ENCODE results near the gene OSM. TPM values are rescaled to one million over a fixed set of nuclear protein-coding genes. Genes with fewer than 3 reads are reported as not detected.

OSM gene
- total RNA-seq, 3 donors from 2014 or later = 0.41 to 1.0 TPM; not detected in 1

- H3K4me1 ChIP-seq (ENCODE audit: low read depth) = peaks cover 6% of the 10 kb centered on the region
- H3K36me3 ChIP-seq (ENCODE audit: low read depth) = no peaks in the 10 kb centered on the region
- ATAC-seq (no peak), DNase-seq (peak in 1 of 3 donors; percentile 3)
- H3K9me3 ChIP-seq = no peaks in the 10 kb centered on the region
- no peak overlapping the region for H3K4me3 ChIP-seq
- intact Hi-C loops (cut with DNase I, micrococcal nuclease) = loop anchor here in 1 of 2 donors (5.0 kb wide), 1 partner anchor 117 kb away; no protein-coding TSS in a partner anchor
- TF ChIP-seq CTCF (IDR thresholded peaks at IDR 0.05) = no peak
These were observed 1.4 kb downstream of the OSM start for GRCh38 chr22:30265131-30265720.

- no peaks in the 10 kb centered on the region for H3K9me3 ChIP-seq
- DNase-seq (no peak), ATAC-seq (no peak)
- intact Hi-C loops (cut with DNase I, micrococcal nuclease) = no loop called here
- TF ChIP-seq CTCF (IDR thresholded peaks at IDR 0.05) = no peak
- H3K36me3 ChIP-seq (ENCODE audit: low read depth) = no peaks in the 10 kb centered on the region
- peaks cover 6% of the 10 kb centered on the region for H3K4me1 ChIP-seq (ENCODE audit: low read depth)
- no peak overlapping the region for H3K4me3 ChIP-seq
These were observed 2.8 kb downstream of the OSM start for GRCh38 chr22:30263883-30264282.

- Histone ChIP-seq H3K4me1 (ENCODE audit: low read depth) (peaks cover 6% of the 10 kb centered on the region), H3K36me3 (ENCODE audit: low read depth) (no peaks in the 10 kb centered on the region), H3K4me3 (no peak overlapping the region), H3K9me3 (no peaks in the 10 kb centered on the region)
- peak; percentile 94 for TF ChIP-seq CTCF (IDR thresholded peaks at IDR 0.05)
- ATAC-seq (peak; percentile 25), DNase-seq (peak; percentile 74 to 87 (median 79))
- intact Hi-C loops (cut with DNase I, micrococcal nuclease) = no loop called here
These were observed 3.5 kb downstream of the OSM start for GRCh38 chr22:30262917-30263741.

GRCh38 chr22:30262112-30262511, 4.5 kb downstream of the OSM start:
- TF ChIP-seq CTCF (IDR thresholded peaks at IDR 0.05) = no peak
- Histone ChIP-seq H3K4me1 (ENCODE audit: low read depth) (peaks cover 6% of the 10 kb centered on the region), H3K36me3 (ENCODE audit: low read depth) (no peaks in the 10 kb centered on the region), H3K9me3 (no peaks in the 10 kb centered on the region), H3K4me3 (no peak overlapping the region)
- no peak for DNase-seq
- ATAC-seq = no peak
- intact Hi-C loops (cut with DNase I, micrococcal nuclease) = no loop called here

- H3K36me3 ChIP-seq (ENCODE audit: low read depth) = no peaks in the 10 kb centered on the region
- no peak for TF ChIP-seq CTCF (IDR thresholded peaks at IDR 0.05)
- H3K4me3 ChIP-seq = no peak overlapping the region
- H3K4me1 ChIP-seq (ENCODE audit: low read depth) = peaks cover 7% of the 10 kb centered on the region
- intact Hi-C loops (cut with DNase I, micrococcal nuclease) = no loop called here
- ATAC-seq (no peak), DNase-seq (no peak)
- H3K9me3 ChIP-seq = no peaks in the 10 kb centered on the region
These were observed 5.5 kb downstream of the OSM start for GRCh38 chr22:30261134-30261533.
